ENCODE measurements around the gene SMIM38.

SMIM38 gene

GRCh38 chr11:69189059-69189458 lies 33.3 kb downstream of the SMIM38 start:
- DNase-seq, result no peak

DNA sequence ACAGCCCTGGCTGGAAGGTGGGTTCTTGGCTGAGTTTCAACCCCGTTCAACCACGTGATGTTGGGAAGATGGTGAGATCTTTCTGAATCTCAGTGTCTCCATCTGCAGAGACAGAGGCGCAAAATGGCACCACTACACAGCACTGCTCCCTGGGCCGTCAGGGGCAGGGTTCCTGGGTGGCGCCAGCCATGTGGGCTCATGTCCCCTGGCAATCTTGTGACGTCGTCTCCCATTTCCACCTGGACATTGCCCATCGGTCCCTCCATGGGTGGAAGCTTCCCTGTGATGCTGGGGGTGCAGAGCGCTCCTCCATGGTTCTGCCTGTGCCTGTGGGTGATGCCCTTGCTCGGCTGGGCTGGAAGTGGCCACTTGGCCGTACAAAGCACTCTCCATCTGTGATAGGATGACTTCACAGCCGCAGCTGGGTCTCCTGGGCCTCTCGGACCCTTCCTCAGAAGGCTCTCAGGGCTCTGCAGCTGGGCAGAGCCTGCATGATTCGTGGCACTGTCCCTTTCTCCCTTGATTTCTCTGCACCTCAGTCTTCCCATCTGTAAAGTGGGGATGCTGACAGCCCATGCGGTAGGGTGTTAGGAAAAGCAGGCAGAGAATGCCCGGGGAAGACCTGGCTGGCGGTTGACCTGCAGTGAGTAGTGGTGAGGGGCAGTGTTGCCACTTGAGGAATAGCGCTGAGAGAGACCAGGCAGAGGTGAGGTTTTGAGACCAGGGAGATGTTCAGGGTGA lies 35.2 kb downstream of the SMIM38 start:
- DNase-seq, result no peak

- no peak for DNase-seq
These were observed 36.6 kb downstream of the SMIM38 start for GRCh38 chr11:69192301-69192721.

DNA sequence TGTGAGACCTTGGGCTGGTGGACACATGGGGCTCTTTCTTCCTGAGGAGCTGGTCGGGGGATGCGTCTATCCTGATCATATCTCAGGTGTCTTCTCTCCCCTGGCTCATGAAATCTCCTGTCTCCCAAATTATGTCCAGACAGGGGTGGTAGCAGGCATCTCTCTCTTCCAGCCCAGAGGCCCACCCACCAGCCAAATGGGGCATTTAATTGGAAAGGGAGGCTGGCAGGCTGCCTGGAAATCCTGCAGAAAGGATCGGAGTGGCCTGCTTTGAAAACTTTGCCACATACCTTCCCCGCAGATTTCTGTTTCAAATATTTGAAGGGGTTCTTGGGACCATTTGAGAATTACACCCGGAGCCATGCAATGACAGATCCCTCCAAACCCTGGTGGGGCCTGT lies 37.4 kb downstream of the SMIM38 start:
- DNase-seq, result no peak

DNA sequence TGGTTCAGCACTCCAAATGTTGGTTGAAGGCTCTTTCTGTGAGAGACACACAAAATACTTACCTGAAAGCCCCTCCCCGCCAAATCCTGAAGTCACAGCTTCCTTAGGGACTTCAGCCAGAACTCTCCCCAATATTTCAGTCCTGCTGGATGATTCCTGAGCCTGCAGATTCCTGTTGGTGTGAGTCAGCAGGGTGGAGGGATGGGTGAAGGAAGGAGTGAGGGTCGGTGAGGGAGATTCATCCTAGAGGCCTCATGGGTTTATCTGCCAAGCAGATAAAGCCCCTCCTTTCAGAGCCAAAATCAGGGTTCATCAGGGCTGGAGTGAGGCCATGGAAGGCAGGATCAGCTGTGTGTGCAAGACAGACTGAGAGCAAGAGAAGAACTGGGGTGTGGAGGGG lies 37.9 kb downstream of the SMIM38 start:
- no peak for DNase-seq

DNA sequence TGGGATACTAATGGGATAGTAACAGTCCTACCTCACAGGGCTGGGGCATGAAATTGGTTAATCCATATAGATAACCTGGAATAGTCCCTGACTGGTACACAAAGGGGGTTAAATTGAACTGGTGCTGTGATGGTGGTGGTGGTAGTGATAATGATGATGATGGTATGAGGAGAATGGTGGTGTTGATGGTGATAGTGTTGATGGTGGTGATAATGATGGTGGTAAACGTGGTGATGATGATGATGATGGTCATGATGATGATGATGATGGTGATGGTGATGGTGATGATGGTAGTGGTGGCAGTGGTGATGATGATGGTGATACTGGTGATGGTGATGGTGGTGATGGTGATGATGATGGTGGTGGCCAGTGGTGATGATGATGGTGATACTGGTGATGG lies 38.7 kb downstream of the SMIM38 start:
- no peak for DNase-seq

DNA sequence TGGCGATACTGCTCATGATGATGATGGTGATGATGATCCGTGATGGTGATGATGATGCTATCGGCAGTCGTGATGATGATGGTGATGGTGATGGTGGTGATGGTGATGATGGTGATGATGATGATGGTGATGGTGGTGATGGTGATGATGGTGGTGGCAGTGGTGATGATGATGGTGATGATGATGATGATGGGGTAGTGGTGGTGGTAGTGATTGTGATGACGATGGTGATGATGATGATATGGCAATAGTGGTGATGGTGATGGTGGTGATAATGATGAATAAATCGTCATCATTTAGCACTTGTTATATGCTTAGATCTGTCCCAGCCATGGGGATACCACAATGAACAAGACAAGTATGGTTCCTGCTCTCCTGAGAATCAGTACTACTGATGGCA lies 39.2 kb downstream of the SMIM38 start:
- DNase-seq, result no peak

DNA sequence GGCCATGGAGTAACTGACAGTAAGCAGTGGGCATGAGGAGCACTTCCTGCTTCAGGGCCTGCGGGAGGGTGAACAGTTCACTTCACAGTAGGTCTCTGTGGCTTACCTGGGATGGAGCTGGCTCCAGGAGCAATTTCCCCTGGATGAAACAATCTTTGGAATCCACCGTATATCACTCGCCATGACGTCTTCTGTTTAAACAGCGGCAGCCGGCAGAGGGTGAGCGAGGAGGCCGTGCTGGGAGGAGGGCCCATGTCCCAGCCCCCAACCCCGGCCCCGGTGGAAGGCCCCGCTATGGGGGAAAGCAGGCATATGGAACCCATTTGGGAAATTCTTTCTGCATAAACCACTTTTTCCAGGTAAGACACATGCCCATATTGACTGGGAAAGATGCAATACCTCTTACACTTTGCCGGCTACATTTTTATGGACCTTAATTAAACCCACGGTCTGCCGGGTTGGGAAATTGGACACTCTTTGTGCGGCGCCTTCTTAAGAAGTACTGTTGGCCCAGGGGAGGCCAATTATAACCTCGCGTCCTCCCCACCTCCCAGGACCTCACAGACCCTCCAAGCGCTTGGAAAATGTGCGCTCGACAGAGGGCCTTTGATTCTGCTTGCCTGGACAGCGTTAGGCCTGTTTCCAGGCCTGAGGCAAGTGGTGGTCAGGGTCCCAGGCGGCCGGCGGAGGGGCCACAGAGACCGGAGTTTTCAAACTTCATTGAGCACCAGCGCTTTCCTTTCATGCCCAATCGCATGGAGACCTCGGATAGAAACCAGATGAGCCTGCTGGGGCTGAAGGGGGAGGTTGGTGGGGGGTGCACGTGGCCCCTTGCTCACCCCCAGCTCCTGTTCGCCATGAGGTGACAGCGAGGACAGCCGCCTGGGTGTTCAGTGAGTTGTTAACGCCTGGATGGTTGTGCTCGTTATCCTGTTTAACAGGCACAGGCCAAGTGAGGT lies 40.4 kb downstream of the SMIM38 start:
- no peak for DNase-seq

- DNase-seq, result no peak
These were observed 41.0 kb downstream of the SMIM38 start for GRCh38 chr11:69196783-69197169.

DNA sequence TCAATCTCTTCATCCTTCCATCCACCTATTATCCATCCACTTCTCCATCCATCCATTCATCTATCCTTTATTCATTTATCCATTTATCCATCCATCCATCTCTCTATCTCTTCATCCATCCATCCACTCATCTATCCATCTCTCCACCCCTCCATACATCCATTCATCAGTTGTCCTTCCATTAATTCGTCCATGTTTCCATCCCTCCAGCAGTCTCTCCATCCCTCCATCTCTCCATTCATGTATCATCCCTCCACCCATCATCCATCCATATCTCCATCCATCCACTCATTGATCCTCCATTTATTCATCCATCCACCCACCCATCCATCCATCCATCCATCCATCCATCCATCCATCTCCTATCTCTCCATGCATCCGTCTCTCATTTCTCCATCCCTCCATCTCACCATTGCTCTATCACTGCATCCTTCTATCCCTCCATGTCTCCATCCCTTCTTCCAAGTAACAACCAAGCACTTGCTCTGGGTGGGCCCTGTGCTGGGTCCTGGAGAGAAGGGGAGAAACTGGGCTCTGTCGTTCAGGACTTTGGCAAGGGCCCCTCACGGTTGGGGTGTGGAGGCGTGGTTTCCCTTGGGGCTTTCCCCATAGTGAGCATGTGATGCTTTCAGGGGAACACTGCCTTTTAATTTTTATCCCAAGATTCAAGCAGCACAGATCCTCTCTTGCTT lies 43.3 kb downstream of the SMIM38 start:
- no peak for DNase-seq

GRCh38 chr11:69199583-69200315 lies 44.0 kb downstream of the SMIM38 start:
- DNase-seq, result no peak

DNA sequence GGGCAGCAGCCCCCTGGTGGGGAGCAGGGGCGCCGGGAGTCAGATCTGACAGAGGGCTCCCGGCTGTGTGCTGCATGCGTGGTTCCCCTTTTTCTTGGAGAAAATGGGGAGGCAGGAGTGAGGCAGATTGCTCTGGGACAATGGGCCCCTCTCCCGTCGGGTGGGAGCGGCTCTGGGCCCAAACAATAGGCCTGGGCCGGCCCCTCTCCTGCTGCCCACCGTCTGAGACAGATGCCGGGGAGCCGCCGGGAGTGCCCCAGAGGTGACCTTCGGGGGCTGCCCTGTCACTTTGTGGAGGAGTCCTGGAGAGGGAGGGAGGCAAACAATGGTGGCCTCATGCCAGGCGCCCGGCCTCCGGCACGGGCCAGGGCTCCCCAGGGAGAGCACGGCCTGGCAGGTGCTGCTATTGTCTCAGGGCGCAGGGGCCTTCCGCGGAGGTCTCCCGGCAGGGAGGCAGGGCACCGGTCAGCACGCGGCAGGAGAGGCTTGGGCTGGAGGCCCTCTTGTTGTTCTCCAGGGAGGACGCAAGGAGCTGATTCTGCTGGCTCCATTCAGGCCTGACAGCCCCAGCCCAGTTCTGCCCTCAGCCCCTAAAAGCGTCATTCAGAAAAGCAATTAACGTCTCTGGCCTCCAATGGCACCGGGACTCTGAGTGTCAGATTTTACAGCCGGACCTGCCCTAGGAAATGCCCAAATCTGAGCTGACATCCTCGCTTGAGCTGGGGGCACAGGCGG lies 44.8 kb downstream of the SMIM38 start:
- no peak for DNase-seq

GRCh38 chr11:69201066-69201365 lies 45.3 kb downstream of the SMIM38 start:
- DNase-seq, result no peak

DNA sequence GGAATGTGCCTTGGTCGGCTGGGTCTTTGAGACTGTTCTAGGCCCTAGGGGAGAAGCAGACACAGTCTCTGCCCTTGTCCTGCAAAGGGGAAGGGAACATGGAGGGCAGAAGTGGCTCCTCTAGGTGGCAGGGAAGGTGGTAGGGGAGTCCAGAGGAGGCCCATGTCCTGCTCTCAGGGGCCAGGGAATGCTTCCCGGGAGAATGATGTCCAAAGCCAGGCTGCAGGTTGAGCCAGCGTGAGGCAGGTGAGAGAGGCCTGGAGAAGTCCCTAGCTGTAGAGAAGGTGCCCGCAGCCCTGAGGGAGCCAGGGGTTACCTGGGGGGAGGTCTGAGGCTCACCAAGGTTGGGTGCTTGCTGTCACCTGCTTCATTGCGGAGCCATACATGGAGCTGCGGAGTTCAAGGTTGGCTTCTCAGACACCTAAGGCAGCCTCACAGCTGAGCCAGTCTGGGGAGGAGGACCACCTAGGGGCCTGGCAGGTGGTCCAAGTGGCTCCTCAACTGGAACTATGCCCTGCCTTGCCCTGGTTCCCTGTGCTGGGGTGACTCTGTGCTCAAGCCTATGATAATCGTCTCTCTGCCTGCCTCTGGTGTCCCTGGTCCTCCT lies 46.1 kb downstream of the SMIM38 start:
- DNase-seq, result no peak

- DNase-seq, result no peak
These were observed 46.9 kb downstream of the SMIM38 start for GRCh38 chr11:69202511-69203221.

GRCh38 chr11:69203381-69203780 lies 47.6 kb downstream of the SMIM38 start:
- DNase-seq, result no peak

GRCh38 chr11:69203901-69204245 lies 48.1 kb downstream of the SMIM38 start:
- DNase-seq, result no peak

DNA sequence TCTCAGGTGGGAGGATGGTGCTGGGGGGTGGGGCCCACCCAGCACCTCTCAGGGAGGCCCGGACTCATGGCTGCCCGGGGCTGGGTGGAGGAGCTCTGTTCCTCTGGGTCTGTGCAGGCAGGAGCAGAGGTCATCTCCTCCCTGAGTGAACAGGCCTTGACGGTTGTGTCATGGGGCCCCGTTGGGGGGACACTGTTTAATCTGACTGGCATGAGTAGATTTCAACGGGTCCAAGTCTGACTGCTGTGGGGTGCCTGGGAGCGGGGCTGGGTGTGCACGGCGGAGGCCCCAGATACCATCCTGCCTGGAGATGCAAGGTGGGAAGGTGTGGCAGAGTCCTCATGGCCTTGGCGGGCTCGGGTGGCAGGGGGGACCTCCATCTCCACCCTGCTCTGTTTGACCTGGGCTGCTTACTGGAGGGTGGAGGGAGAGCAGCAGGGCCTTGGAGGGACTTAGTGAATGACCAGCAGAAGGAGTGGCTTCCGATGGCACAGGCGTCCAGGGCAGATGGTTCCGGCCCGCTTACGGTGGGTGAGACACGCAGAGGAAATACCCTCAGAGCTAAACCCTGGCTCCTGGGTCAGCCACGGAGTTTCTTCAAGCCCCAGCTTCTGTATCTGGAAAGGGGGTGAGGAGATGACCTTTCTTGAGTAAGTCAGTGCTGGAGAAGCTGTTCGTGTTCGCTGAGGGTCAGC lies 48.7 kb downstream of the SMIM38 start:
- no peak for DNase-seq

DNA sequence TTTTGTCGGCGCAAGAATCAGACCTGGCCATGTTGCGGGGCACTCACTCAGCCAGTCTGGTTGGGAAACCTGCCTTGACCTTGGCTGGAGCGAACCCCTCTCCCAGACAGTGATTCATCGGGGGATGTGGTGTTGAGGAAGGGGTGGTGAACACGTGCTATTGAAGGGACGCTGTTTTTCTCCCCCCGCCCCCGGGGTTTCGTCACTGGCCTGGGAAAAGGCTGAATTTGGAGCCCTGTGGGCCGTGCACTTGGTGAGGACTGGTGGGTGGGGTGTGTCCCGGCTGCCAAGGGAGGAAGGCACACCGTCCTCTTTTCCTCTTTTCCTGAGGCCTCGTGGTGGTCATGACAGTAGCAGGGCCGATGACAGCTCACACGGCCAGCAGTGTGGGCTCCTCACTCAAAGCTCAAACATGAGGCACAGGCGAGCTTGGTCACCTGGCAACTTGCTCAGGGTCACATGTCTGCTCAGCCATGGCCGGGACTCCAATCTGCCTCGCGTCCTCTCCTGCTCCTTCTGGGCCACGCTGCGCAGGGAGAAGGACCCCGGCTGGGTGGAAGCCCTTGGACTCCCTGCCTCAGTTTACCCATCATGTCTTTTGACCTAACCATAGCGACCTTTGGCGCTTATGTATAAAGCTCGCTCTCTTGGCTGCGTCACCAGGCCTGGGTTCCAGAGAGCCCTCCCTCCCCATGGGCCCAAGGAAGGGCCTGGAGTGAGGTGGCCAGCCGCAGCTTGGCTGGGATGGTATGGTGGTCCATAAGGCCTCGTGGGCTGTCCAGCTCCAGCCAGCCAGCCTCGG lies 49.4 kb downstream of the SMIM38 start:
- no peak for DNase-seq
